Activated T-cell treated with anti-CD3 and anti-CD28 coated beads for 24 hours (primary cell): ENCODE results near the gene GHRHR.

ENCODE experiments used
- DNase-seq: peaks from one replicate; pipeline ENCODE4 v3.0.0-alpha.2; 2020; ENCODE audit warnings: low read depth

Gene GHRHR

DNA sequence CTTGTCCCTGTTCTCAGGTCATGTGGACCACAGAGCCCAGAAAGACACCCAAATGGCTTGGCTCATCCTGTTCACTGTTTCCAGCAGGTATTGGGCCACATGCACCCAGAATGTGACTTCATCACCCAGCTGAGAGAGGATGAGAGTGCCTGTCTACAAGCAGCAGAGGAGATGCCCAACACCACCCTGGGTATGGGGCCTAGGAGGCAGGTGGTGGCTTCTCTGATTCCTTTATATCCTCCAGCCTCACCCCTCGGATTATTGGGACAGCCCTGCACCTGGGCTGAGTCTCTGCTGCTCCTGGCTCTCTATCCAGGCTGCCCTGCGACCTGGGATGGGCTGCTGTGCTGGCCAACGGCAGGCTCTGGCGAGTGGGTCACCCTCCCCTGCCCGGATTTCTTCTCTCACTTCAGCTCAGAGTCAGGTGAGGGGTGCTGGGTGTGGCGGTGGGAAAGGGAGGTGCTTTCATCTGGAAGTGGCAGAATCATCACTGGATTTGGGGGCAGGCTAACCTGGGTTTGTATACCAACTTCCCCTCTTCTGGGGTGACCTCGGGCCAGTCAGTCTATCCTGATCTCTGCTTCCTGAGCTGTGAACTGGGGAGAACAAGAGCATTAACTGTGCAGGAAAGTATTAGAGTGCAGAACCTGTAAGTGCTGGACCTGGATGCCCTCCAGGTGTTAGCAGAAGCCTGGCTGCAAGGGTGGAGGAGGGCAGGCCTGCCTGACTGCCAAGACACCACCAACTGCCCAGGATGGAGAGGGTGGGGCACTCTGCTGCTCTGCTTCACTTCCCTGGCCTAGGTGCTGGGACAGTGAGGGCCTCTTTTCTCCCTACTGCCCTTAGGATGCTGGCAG, 5.2 kb downstream of the GHRHR start:
- DNase-seq, result no peak

DNA sequence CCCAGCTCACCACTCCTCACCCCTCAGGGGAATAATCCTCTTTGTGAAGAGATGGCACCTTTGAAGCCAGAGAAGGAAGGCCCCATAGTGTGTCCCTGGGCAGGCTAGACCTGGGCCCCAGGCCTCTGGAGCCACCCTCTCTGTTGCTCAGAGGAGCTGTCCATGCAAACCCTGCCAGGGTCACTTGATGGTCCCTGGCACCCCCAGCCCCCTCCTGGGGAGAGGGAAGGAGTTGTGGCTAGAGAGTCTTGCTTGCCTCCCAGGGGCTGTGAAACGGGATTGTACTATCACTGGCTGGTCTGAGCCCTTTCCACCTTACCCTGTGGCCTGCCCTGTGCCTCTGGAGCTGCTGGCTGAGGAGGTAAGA, 5.8 kb downstream of the GHRHR start:
- no peak for DNase-seq

DNA sequence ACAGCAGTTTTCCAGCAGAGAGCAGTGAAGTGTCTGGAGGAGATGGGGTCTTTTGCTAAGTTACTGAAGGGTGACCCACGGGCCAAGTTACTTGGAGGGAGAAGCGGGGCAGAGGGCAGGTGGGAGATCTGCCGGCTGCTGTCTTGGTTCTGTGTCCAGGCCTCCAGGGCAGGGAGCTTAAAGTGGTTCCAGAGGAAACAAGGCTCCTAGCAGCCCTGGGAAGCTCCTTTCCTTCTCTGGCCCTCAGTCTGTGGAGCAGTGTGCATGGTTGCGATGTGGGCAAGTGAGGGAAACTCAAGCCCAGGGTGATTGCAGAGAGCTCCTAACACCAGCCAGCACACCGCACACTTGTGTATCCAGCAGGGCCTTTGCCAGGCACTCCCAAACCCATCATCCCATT, 6.3 kb downstream of the GHRHR start:
- DNase-seq, result no peak

DNA sequence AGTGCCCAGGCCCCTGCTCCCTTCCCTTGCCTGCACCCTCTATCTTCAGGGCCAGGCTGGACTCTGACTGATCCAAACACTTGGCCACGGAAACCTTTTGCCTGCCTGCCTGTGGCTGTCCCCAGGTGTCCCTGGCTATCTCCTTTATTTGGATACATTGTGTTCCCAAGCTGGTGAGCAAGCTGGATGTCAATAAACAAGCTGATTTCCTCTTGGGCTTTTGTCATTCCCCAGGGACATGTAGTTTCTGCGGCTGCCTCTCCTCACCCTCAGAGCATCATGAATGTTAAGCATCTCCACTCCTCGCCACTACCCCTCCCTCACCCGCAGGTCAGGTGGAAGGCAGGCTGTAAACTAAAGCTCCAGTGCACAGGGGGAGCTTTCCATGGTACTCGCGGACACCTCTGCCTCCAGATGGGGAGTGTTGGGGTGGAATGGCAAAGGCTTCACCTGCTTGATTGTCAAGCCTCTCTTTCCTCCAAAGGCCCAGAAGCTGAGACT, 6.9 kb downstream of the GHRHR start:
- DNase-seq, result no peak

DNA sequence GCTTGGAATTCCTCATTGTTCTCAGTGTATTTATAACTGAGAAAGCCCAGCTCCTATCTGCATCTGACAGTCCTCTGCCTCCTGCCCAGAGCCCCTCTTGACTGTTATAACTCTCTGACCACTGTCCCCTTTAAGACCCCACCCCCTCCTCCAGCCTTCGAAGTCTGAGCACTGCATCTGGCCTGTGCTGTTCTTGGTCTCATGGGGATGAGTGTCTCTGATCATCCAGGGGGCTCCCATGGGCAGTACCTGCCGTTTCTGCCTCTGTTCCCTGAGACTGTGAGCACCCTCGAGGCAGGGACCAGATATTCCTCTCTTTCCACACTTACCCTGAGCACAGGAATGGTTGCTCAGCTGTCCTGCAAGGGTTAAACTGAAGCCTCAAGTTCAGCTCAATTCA, 7.7 kb downstream of the GHRHR start:
- no peak for DNase-seq

DNA sequence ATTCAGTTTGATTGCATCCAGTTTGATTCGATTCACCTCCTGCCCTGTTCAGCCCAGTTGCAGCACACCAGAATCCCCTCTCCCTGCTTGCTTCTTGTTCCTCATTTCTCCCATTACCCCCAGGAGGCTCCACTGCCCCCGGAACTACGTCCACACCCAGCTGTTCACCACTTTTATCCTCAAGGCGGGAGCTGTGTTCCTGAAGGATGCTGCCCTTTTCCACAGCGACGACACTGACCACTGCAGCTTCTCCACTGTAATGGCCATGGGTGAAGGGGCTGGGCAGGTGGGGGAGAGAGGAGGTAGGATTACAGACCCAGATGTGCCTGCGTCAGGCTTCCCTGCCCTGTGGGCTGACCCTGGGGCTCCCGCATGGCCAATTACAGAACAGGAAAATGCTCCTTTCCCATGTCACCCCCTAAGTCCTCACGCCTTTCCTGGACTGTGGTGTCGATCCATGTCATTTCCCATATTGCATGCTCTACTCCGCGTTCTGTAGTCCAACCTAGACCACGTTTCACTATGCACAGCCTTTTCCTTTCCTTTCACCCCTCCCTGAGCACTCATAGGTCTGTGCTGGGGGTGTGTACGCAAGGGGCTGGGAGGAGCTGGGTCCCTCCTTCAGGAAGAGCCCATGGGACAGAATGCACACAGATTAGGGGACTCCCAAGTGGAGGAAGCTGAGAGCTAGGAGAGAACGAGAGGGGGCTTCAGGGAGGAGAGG, 8.2 kb downstream of the GHRHR start:
- DNase-seq, result no peak

DNA sequence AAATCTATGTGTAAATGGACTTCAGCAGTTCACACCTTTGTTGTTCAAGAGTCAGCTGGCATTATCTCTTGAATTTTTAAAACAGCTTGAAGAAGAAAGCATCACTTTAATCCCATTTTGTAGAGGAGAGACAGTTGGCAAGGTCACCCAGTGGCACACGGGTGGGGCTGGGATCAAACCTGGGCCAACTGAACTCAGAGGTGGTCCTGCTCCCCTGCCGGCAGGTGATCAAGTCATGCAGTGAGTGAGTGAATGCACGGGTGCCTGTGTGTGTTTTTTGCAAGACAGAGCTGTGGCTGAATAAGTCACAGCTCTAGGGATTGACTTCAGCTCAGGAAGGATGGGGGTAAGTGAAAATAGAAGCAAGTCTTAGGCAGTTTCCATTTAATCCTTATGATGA, 9.5 kb downstream of the GHRHR start:
- DNase-seq, result no peak

DNA sequence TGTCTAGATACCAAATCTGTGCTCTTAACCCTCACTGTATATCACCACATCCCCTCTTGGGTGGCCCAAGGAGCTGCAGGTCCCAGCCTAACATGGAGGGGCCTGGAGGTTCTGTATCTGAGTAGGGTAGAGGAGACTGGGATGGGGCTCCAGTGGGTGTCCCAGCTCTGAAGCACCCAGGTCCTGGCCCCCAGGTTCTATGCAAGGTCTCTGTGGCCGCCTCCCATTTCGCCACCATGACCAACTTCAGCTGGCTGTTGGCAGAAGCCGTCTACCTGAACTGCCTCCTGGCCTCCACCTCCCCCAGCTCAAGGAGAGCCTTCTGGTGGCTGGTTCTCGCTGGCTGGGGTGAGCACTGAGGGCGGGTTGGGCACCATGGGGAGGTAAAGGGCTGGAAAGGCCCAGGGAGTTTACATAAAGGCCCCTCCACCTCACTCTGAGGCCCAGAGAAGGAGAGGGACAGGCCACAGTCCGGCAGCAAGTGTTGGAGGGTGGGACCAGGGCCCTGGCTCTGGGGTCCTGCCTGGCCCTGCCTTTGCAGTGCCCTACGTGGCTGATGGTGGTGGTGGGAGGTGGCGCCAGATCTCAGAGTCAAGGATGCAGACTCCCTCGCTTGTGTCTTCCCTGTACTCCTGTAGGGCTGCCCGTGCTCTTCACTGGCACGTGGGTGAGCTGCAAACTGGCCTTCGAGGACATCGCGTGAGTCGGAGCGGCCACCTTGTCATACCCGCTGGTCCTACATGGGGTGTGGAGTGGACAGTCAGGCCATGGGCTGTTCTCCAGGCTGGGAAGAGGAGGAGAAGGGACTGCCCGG, 10.2 kb downstream of the GHRHR start:
- no peak for DNase-seq

DNA sequence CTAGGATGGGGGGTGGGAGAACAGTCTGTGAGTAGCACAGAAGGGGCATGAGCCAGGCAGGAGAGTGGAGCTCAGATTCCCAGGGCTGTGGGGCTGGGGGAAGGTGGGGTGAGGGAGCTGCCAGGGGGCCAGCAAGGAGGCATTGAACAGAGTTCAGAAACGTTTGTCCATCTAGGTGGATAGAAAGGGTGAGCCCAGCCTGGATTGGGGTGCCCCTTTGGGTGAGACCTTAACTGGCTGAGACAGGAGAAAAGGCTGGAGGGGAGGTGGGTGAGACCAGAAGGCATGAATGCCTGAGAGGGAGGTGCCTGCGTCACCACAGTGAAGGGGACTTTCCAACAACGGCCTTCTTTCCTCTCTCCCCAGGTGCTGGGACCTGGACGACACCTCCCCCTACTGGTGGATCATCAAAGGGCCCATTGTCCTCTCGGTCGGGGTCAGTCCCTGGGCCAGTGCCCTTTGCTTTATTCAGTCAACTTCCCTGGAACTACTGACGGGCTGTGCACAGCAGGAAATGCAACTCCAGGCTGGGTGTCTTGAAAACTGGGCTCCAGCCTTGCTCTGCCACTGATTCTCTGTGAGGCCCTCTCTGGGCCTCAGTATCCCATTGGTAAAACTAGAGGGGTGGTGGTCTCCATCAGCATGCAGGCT, 11.0 kb downstream of the GHRHR start:
- peak; percentile 16 for DNase-seq

DNA sequence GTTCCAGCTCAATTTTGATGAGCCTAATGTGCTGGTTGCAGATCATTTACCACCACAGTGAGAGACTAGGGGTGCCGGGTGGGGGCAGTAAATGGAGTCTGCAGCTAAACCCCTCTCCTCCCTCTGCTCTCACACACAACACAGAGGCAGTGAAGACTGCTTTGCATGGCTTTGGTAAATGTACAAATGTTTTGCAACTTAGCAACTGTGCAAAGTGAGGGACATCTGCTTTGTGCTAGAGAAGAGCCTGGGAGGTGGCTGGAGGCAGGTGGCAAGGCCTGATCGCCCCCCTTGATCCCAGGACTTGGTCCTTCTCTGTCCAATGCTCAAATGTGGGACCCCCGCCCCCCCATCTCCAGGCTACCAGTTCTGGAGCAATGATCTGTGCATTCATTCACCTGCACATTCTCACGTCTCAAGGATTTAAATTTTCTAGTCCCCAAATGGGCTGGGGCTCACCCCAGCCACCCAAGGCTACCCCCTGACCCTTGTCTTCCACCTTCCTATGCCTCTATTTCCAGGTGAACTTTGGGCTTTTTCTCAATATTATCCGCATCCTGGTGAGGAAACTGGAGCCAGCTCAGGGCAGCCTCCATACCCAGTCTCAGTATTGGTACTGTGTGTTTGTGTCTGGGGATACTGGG, 11.6 kb downstream of the GHRHR start:
- no peak for DNase-seq

DNA sequence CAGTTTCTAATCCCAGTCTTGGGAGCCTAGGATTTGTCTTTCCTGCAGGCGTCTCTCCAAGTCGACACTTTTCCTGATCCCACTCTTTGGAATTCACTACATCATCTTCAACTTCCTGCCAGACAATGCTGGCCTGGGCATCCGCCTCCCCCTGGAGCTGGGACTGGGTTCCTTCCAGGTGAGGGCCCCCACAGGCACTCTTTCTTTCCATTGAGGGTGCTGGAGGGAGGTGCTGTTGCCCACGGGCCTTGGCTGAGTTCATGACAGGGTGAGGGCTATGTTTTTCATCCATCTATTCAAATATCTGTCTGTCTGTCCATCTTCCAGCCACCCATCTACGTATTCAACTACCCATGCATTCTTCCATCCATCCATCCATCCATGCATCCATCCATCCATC, 12.6 kb downstream of the GHRHR start:
- no peak for DNase-seq

DNA sequence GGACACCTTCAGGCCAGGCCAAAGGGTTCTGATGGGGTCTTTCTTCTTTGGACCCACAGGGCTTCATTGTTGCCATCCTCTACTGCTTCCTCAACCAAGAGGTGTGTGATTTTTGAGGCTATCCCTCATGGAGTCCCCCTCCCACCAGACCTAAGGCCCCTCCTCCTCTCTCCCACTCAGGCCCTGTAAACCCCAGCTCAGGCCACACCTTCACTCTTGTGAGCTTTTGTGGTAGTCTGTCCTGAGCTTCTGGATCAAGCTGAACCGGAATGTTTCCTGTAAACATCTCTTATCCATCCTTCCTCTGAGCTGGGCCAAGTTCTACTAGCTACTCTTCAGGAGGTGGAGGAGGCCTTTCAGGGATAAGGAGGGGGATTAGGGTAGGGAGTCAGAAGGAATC, 13.5 kb downstream of the GHRHR start:
- DNase-seq, result no peak

DNA sequence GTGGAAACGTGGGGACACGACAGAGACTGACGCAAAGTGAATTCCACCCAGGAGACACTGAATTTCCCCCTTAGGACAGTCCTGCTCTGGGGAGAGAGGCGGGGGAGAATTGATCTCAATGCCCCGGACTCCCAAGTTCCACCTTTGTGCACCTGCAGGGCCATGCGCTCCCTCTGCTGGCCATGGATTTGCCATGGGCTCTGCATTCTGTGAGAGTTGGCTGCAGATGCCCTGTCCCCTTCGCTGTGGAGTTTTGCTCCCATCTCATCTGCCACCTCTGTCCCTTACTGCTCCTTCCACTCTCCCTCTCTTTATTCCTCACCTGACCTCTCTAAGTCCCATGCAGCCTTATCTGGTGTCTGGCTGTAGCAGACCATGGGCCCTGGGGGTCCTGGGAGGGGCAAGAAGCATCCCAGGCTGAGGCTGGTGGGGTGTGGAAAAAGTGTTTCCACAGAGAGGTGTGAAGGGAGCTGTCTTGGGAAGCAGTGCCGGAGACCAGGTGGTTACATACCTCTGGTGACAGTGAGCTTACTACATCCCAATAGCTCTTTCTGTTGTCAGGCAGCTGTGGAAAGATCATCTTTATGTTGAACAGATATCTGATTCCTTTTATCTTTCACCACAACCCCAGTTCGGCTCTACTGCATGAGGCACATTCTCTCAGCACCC, 14.3 kb downstream of the GHRHR start:
- no peak for DNase-seq

DNA sequence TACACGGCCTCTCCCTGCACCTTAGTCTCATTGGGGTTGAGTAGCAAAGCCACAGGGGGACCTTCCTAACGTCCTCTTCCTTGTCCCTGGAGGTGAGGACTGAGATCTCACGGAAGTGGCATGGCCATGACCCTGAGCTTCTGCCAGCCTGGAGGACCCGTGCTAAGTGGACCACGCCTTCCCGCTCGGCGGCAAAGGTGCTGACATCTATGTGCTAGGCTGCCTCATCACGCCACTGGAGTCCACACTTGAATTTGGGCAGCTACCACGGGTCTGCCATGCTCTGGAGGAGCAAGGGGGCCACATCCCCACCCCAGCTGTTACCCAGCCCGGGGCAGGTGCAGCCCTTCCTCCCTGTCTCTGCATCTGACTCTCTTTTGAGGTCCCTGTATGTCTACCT, 15.3 kb downstream of the GHRHR start:
- DNase-seq, result no peak

DNA sequence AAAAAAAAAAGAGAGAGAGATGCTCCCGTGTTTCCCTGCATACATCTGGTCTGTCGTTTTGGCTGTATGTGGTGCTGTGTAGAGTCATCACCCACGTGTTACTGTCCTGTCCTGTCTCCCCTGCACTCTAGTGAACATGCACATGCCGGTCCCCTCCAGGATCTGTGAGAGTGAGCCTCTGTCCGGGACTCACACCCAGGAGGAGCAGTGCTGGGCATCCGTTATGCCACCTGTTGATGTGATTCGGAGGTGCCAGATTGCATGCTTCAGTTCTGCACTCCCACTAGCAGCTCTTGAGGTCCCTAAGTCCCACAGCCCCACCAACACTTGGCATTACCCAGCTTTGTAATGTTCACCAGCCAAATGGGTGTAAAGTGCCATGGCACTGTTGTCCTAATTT, 16.4 kb downstream of the GHRHR start:
- DNase-seq, result no peak

DNA sequence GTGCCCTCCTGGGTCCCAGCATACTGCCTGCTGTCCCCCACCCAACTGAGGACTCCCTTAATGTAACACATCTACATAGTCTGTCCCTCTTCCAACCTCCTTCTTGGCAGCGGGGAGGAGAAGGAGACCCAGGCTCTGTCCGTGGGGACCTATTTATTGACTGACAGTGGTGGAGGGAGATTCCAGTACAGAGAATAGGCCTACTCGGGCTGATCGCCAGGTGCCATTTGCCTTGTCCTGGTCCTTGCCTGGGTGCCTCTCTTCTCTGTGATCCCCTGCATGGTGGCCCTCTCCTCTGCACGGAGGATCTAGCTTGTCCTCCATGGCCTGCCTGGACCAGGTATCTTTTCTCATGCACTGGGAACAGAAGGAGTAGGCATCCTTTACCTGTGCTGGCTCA, 17.0 kb downstream of the GHRHR start:
- no peak for DNase-seq

DNA sequence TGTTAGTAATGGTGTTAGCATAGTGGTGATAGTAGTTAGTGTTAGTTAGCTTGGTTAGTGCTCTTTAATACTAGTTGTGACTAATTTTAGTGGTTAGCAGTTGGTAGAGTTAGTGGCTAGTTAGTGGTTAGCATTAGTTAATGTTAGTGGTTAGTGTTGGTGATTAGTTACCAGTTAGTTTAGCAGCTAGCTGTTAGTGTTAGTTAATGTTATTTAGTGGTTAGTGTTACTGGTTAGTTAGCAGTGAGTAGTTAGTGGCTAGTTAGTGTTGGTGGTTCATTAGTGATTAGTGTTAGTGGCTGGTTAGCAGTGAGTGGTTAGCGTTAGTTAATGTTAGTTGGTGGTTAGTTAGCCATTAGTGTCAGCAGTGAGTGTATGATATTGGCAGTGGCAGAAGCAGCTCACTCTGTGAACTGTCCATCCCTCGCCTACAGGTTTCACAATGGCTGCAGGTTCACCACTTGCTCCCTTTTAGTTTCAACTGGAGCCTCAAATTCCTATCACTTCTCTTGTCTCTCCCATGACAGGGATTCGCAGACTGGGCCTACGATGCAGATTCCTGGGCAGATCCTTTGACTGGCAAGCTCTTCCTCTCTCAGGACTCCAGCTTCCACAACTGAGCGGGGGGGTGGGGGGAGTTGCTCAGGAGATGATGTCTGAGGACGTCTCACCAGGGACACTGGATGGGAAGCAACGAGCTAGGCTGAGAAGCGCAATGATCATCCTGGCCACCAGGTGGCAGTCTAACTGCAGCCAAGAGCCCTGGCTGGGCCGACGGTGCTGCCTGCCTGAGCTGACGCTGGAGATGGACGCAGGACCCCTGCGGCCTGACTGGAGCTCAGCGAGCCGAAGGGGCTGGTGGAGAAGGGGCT, 19.5 kb downstream of the GHRHR start:
- peak; percentile 69 for DNase-seq

DNA sequence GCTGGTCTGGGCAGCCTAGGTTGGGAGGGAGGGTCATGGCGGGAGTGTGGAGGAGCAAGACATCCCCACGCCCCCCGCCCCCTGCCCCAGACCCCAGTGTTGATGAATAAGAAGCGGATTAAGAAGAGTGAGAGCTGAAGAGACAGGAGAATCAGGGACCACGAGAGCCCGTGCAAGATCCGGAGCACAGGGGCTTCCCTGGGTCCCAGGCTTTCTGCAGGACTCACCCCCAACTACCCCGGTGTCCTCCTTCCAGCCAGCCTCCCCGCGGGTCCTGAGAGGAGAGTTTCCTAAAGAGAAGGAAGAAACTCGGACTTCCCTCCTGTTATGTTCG, 20.1 kb downstream of the GHRHR start:
- DNase-seq, result no peak

DNA sequence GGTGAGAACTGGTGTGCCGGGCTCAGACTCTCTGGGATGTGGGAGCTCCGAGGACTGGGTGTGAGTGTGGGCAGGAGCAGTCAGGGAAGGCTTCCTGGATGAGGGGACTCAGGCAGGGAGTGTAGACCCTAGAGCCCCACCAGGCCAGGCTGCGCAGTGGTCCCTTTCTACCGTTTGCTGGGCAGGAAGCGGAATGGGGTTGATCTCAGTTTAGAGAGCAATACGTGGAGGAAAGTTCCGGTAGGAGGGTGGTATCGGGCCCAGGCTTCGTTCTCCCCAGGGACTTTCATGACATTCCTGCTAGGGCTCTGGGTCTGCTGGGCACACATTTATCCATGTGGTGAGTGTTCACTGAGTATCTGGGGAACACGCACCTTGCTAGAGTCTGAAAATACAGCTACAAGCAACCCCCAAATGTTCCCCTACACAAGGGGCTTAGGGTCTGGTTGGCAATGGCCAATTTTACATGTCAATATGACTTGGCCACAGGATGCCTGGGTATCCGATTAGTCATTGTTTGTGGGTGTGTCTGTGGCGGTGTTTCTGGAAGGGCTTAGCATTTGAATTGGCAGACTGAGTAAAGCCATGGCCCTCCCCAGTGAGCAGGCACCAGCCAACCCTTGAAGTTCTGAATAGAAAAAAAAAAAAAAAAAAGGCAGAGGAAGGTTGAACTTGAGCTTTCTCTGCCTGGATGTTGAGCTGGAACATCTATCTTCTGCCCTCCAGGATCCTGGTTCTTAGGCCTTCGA, 20.8 kb downstream of the GHRHR start:
- no peak for DNase-seq
